ENCODE results near the gene EOGT. TPM values are rescaled to one million over a fixed set of nuclear protein-coding genes. Genes with fewer than 3 reads are reported as not detected.

Gene EOGT
- total RNA-seq, 1 experiment from 2014 or later = 20.1 TPM

DNA sequence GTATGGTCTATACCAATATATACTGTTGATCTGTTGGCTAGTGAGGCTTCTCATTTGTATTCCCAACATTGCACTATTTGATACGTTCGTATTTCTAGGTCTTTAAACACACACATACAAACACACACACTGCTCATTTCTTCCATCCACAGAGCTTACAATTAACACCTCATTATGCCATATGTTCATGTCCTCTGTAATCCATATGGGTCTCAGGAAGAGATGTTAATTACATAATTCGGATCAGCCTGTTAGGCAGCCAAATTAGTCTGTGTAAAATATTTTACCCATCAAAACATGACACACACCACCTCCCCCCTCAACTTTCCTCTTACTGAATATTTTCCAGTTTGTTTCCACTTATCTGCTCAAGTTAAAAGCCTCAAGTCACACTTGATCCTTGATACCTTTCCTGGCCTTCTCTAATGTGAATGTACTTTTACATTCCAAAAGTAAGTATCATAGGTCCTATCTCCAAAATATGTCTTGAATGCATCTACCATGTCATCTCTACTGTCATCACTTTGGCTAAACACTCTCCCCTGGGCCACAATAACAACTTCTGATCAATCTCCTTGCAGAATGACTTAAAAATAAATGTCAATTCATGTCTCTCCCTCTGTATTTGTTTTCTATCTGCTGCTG is 28.2 kb downstream of the EOGT start:
- BruUV-seq (replicated peaks) = no TSS peak
- Histone ChIP-seq H3K9ac (ENCODE audit: low read length) (no peak overlapping the region), H3K4me2 (ENCODE audit: low read length) (no peak overlapping the region), H3K9me3 (ENCODE audit: control insufficient read depth in 1 of 2, insufficient read depth in 1 of 2, low read depth in 1 of 2, low read length in 2 of 2) (no peaks in the 10 kb centered on the region), H3K36me3 (ENCODE audit: control insufficient read depth in 1 of 2, insufficient read depth in 2 of 2, low read length in 2 of 2) (peaks cover 13 to 33% of the 10 kb centered on the region in 2 experiments; a peak in 3 of 4 replicates), H2AFZ (ENCODE audit: low read depth, low read length, poor library complexity, severe bottlenecking) (no peak overlapping the region), H3K79me2 (ENCODE audit: insufficient read depth, low read length) (no peaks in the 10 kb centered on the region), H3K4me1 (ENCODE audit: control insufficient read depth in 1 of 2, insufficient read depth in 2 of 2, low read length in 2 of 2) (no peaks in the 10 kb centered on the region), H4K20me1 (ENCODE audit: insufficient read depth) (no peaks in the 10 kb centered on the region), H3K27ac (ENCODE audit: low read depth, low read length) (no peak overlapping the region), H3K9me2 (ENCODE audit: insufficient read depth) (no peaks in the 10 kb centered on the region), H3K4me3 (replicated peaks in 1 of 2; ENCODE audit: low read depth in 1 of 2, low read length in 2 of 2) (no peak overlapping the region), H3K27me3 (ENCODE audit: insufficient read depth, low read length) (no peaks in the 10 kb centered on the region)
- DNase-seq (ENCODE audit: low read depth, low spot score) = no peak
- ChIA-PET RAD21 (ENCODE audit: low non-redundant PET in 1 of 2, low total read pairs in 2 of 2, uncharacterized antibody in 2 of 2, unreplicated experiment in 2 of 2) (no interaction called here), CTCF (no interaction called here), POLR2A (no interaction called here)
- intact Hi-C loops (cut with micrococcal nuclease) = no loop called here
- TF ChIP-seq, protein P1, sequence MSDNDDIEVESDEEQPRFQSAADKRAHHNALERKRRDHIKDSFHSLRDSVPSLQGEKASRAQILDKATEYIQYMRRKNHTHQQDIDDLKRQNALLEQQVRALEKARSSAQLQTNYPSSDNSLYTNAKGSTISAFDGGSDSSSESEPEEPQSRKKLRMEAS (IDR thresholded peaks at IDR 0.05) = no peak
- TF ChIP-seq POLR2A (IDR thresholded peaks at IDR 0.05; ENCODE audit: borderline replicate concordance, extremely low read depth, insufficient read depth, insufficient read length) = no peak
- TF ChIP-seq SP1 (IDR thresholded peaks at IDR 0.05; ENCODE audit: low read depth) = no peak
- ATAC-seq = no peak

DNA sequence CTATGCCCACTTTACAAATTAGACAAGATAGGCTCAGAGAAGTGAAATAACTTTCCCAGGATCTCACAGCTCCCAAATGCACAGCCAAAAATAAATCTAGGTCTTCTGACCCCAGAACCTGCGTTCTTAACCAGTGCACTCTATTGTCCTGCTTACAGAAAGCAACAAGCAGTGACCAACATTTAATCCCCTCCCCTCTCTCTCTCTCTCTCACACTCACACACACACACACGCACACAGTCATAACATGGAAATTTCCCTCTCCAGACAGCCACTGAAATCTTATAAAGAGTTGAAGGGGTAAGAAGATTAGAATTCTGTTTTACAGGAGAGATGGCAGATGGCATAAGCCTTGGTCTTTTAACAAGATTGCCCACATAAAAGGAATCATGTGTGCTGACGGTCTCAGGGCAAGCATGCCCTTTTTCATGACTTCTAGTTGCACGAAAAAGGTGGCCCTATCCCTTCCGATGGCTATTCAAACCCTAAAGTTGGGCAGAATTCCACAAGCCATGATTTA is 29.4 kb downstream of the EOGT start:
- DNase-seq (ENCODE audit: low read depth, low spot score) (no peak), ATAC-seq (no peak)
- intact Hi-C loops (cut with micrococcal nuclease) = no loop called here
- Histone ChIP-seq H3K27ac (ENCODE audit: low read depth, low read length) (no peak overlapping the region), H3K36me3 (ENCODE audit: control insufficient read depth in 1 of 2, insufficient read depth in 2 of 2, low read length in 2 of 2) (peaks cover 13 to 34% of the 10 kb centered on the region in 2 experiments; a peak in 3 of 4 replicates), H3K9me2 (ENCODE audit: insufficient read depth) (no peaks in the 10 kb centered on the region), H4K20me1 (ENCODE audit: insufficient read depth) (no peaks in the 10 kb centered on the region), H3K4me3 (replicated peaks in 1 of 2; ENCODE audit: low read depth in 1 of 2, low read length in 2 of 2) (no peak overlapping the region), H2AFZ (ENCODE audit: low read depth, low read length, poor library complexity, severe bottlenecking) (no peak overlapping the region), H3K27me3 (ENCODE audit: insufficient read depth, low read length) (no peaks in the 10 kb centered on the region), H3K9me3 (ENCODE audit: control insufficient read depth in 1 of 2, insufficient read depth in 1 of 2, low read depth in 1 of 2, low read length in 2 of 2) (no peaks in the 10 kb centered on the region), H3K9ac (ENCODE audit: low read length) (no peak overlapping the region), H3K4me2 (ENCODE audit: low read length) (no peak overlapping the region), H3K4me1 (ENCODE audit: control insufficient read depth in 1 of 2, insufficient read depth in 2 of 2, low read length in 2 of 2) (no peaks in the 10 kb centered on the region), H3K79me2 (ENCODE audit: insufficient read depth, low read length) (no peaks in the 10 kb centered on the region)
- POLR2A ChIA-PET = no interaction called here
- RAD21 ChIA-PET (ENCODE audit: low non-redundant PET in 1 of 2, low total read pairs in 2 of 2, uncharacterized antibody in 2 of 2, unreplicated experiment in 2 of 2) = no interaction called here
- no TSS peak for BruUV-seq (replicated peaks)
- TF ChIP-seq, protein P2, sequence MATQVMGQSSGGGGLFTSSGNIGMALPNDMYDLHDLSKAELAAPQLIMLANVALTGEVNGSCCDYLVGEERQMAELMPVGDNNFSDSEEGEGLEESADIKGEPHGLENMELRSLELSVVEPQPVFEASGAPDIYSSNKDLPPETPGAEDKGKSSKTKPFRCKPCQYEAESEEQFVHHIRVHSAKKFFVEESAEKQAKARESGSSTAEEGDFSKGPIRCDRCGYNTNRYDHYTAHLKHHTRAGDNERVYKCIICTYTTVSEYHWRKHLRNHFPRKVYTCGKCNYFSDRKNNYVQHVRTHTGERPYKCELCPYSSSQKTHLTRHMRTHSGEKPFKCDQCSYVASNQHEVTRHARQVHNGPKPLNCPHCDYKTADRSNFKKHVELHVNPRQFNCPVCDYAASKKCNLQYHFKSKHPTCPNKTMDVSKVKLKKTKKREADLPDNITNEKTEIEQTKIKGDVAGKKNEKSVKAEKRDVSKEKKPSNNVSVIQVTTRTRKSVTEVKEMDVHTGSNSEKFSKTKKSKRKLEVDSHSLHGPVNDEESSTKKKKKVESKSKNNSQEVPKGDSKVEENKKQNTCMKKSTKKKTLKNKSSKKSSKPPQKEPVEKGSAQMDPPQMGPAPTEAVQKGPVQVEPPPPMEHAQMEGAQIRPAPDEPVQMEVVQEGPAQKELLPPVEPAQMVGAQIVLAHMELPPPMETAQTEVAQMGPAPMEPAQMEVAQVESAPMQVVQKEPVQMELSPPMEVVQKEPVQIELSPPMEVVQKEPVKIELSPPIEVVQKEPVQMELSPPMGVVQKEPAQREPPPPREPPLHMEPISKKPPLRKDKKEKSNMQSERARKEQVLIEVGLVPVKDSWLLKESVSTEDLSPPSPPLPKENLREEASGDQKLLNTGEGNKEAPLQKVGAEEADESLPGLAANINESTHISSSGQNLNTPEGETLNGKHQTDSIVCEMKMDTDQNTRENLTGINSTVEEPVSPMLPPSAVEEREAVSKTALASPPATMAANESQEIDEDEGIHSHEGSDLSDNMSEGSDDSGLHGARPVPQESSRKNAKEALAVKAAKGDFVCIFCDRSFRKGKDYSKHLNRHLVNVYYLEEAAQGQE (IDR thresholded peaks at IDR 0.05; ENCODE audit: low read depth) = no peak
- TF ChIP-seq ELF1 (IDR thresholded peaks at IDR 0.05; ENCODE audit: borderline replicate concordance, low read depth) (no peak), ZFX (IDR thresholded peaks at IDR 0.05) (no peak), SIN3A (IDR thresholded peaks at IDR 0.05; ENCODE audit: low read depth) (no peak), TCF7L2 (IDR thresholded peaks at IDR 0.05; ENCODE audit: borderline replicate concordance, extremely low read depth, insufficient read depth, insufficient read length) (no peak), JUND (IDR thresholded peaks at IDR 0.05) (no peak), ZNF274 (IDR thresholded peaks at IDR 0.05; ENCODE audit: low read depth, low read length) (no peak), SP1 (IDR thresholded peaks at IDR 0.05; ENCODE audit: low read depth) (no peak), SRF (IDR thresholded peaks at IDR 0.05; ENCODE audit: low read depth) (no peak), CEBPB (IDR thresholded peaks at IDR 0.05; ENCODE audit: low read depth) (no peak)
- CTCF ChIA-PET = no interaction called here

Data from HCT116 (cell line).